SW480 (cell line): Measurements from ENCODE around the gene KRTAP5-4.

ENCODE experiments used
- DNase-seq: peaks from one replicate; pipeline ENCODE4 v3.0.0-alpha.2; 2016; ENCODE audit warnings: low spot score

The KRTAP5-4 gene

GRCh38 chr11:1572197-1573076, 49.5 kb downstream of the KRTAP5-4 start, which contains the start of gene DUSP8:
TSS of gene DUSP8 (minus strand) at chr11:1572271. CDS start at chr11:1565826, 6,445 bp downstream.
- DNase-seq, result peak; percentile 81

DNA sequence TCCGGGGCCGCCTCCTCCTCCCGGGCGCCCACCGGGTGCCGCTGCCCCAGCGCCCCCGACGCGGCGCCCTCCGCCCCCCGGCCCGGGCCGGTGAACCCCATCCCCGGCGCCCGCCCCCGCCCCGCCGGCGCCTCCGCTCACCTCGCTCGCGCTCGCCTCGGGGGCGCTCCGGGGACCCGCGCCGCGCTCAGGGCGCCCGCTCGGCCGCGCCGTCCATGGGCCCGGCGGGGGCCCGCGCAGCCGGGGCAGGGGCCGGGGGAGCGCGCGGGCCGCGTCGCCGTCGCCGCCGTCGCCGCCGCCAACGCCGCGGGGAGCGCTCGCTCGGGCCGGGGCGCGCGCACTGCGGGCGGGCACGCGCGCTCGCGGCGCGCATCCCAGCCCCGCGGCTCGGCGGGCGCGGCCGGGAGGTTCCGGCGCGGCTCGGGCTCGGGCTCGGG, 50.2 kb downstream of the KRTAP5-4 start:
- no peak for DNase-seq
